GM12865 (cell line): ENCODE results near the gene IL1RAP.

Source experiments
- DNase-seq: peaks from one replicate; pipeline ENCODE4 v3.0.0; 2010; ENCODE audit warnings: low read depth
- H3K4me3 ChIP-seq: 2 replicates; pipeline ENCODE4 v1.5.1; 2011; ENCODE audit warnings: mild to moderate bottlenecking, low read depth, low read length, control low read depth
- TF ChIP-seq, protein P1 (sequence below): IDR thresholded peaks from 2 replicates; pipeline ENCODE4 v1.5.1; 2011; ENCODE audit warnings: low read length, control low read depth, low read depth, inconsistent platforms; ENCODE audit not compliant: insufficient read depth; ENCODE audit errors: missing control alignments

IL1RAP gene

GRCh38 chr3:190546881-190547510 lies 33.1 kb downstream of the IL1RAP start:
- TF ChIP-seq, protein P1, sequence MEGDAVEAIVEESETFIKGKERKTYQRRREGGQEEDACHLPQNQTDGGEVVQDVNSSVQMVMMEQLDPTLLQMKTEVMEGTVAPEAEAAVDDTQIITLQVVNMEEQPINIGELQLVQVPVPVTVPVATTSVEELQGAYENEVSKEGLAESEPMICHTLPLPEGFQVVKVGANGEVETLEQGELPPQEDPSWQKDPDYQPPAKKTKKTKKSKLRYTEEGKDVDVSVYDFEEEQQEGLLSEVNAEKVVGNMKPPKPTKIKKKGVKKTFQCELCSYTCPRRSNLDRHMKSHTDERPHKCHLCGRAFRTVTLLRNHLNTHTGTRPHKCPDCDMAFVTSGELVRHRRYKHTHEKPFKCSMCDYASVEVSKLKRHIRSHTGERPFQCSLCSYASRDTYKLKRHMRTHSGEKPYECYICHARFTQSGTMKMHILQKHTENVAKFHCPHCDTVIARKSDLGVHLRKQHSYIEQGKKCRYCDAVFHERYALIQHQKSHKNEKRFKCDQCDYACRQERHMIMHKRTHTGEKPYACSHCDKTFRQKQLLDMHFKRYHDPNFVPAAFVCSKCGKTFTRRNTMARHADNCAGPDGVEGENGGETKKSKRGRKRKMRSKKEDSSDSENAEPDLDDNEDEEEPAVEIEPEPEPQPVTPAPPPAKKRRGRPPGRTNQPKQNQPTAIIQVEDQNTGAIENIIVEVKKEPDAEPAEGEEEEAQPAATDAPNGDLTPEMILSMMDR = no peak
- DNase-seq = no peak
- H3K4me3 ChIP-seq = no peak overlapping the region

DNA sequence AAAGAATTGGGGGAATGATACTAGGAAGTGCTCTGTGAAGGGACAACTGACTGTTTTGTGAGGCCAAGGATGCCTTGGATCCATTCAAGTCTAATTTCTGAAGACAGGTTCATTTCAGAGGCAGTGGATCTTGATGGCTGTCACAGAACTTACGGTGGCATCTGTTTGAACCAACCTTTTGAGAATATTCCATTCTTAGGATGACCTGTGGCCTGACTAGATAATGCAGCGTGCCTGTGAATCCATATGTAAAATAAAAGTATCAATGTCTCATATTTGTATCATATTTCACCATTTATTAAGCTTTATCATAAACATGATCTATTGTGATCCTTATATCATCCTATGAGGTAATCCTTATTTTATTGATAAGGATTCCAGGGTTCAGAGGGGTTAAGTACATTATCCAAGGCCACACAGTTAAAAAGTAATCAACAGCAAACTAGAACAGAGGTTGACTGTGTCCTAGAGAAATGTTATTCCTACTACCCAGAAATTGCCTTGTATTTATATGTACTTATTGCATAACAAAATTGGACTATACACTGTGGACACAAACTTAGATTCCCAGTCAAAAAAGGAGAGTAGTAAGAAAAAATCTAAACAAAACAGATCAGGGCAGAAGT lies 34.3 kb downstream of the IL1RAP start:
- DNase-seq = no peak
- H3K4me3 ChIP-seq = no peak overlapping the region
- TF ChIP-seq, protein P1 = no peak

- TF ChIP-seq, protein P1 = no peak
- no peak overlapping the region for H3K4me3 ChIP-seq
Observed at GRCh38 chr3:190552021-190552420, 38.1 kb downstream of the IL1RAP start.

DNA sequence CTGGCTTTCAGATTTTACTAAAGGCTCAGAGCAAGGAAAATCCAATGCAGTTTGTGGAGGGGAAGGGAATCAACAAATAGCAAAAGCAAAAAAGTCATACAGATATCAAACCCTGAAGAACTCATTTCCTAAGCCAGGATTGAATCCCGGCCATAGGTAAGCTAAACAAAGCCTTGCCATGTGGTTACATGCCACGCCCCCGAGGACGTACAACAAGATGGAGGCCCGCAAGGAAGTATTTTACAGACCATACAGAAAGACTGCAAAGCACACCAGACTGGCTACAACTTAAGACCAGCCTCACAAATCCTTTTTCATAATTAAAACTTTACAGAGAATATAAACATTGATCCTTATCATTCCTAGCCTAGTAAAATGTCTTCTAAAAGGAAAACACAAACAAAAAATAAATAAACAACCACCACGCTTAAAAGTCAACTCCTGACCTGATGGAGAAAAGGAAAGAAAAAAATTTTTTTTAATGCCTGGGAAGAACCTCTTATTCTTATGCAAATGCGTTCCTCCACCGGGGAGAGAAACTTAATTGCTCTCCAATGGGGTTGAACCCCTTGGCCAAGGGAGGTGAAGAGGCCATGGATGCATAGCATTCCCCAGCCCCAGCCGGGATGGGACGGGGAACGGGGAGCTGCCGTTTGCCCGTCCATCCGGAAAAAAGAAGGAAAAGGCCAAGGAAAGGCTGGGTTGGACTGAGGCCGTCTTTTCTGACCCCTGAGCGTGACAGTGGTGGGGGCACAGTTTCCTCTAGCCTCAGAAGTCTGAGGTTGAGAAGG lies 39.3 kb downstream of the IL1RAP start:
- H3K4me3 ChIP-seq = no peak overlapping the region
- TF ChIP-seq, protein P1 = no peak
- DNase-seq = no peak

More at GRCh38 chr3:190552021-190552420, 38.1 kb downstream of the IL1RAP start:
- no peak for DNase-seq

DNA sequence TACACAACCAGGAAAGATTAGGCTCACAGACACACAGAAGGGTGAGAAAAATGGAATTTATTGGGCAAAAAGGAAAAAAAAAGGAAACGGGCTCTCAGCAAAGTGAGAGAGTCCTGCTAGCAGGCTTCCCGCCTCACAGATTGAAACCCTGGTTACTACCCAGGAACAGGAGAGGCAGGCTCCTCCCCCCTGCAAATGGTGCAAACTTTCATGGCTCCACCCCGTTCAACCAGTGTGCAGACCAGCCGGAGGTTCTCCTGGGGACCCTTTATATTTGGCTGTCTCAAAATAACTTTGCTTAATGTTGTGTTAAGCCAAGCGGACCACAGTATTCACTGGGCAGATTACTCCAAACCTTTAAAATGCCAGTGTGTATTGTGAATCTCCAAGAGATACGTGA lies 40.3 kb downstream of the IL1RAP start:
- TF ChIP-seq, protein P1 = no peak
- H3K4me3 ChIP-seq = no peak overlapping the region
- no peak for DNase-seq

DNA sequence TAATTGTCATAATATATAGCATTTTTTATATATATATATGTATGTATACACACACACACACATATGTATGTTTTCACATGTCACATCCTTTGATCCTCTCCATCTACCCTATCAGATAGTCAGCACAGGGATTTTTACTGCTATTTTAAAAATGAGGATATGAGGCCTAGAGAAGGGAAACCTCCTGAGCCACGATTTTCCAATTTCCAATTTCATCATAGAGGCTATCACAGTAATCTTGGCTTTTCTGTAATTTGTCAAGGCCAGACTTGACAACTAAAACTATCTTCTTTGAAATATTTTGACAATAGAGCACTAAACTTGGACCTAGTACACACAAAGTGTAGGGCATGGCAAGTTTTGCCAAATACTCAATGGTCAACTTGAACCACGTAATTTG lies 42.5 kb downstream of the IL1RAP start:
- DNase-seq = no peak
- TF ChIP-seq, protein P1 = no peak
- no peak overlapping the region for H3K4me3 ChIP-seq
